Measurements from ENCODE around the gene PLA1A.

- TF ChIP-seq POLR2AphosphoS5 (IDR thresholded peaks at IDR 0.05; ENCODE audit: low read depth, low read length): no peak
- no peak for TF ChIP-seq TAF1 (IDR thresholded peaks at IDR 0.05; ENCODE audit: borderline replicate concordance, low read depth, low read length)
Observed at GRCh38 chr3:119613872-119614271, 16.2 kb downstream of the PLA1A start.

Data from GM12892 (cell line).